Hematopoietic multipotent progenitor cell treated with erythropoietin and hydrocortisone succinate and interleukin-3 and kit ligand, for 6 days (in vitro differentiated cells): Measurements from ENCODE around the gene SACS.

Experiments used
- DNase-seq: peaks from one replicate; pipeline ENCODE4 v3.0.0-alpha.2; 2015

SACS gene

GRCh38 chr13:23433171-23434153 lies at the start of gene SACS:
TSS of gene SACS (minus strand) at chr13:23433702. CDS start at chr13:23411239, 22,463 bp downstream.
- no peak for DNase-seq

- no peak for DNase-seq
These were observed 46.8 kb upstream of the SACS start for GRCh38 chr13:23480324-23480723.

- no peak for DNase-seq
These were observed 43.6 kb upstream of the SACS start for GRCh38 chr13:23477101-23477500.

GRCh38 chr13:23473221-23473620 lies 39.7 kb upstream of the SACS start:
- DNase-seq = no peak

- DNase-seq = peak; percentile 43
These were observed 38.7 kb upstream of the SACS start for GRCh38 chr13:23472189-23472588.

GRCh38 chr13:23470790-23471614 lies 37.5 kb upstream of the SACS start:
- no peak for DNase-seq

GRCh38 chr13:23469951-23470421 lies 36.5 kb upstream of the SACS start:
- no peak for DNase-seq

- DNase-seq = no peak
These were observed 35.3 kb upstream of the SACS start for GRCh38 chr13:23468811-23469210.

- no peak for DNase-seq
These were observed 34.4 kb upstream of the SACS start for GRCh38 chr13:23467932-23468278.

GRCh38 chr13:23467048-23467931 lies 33.8 kb upstream of the SACS start:
- DNase-seq = no peak

- DNase-seq = peak; percentile 89
These were observed 32.9 kb upstream of the SACS start for GRCh38 chr13:23466144-23467002.

- no peak for DNase-seq
These were observed 30.2 kb upstream of the SACS start for GRCh38 chr13:23463661-23464060.

GRCh38 chr13:23462815-23463559 lies 29.5 kb upstream of the SACS start:
- peak; percentile 21 for DNase-seq

GRCh38 chr13:23461544-23461943 lies 28.0 kb upstream of the SACS start:
- no peak for DNase-seq

- no peak for DNase-seq
These were observed 27.4 kb upstream of the SACS start for GRCh38 chr13:23460921-23461320.

GRCh38 chr13:23460309-23460708 lies 26.8 kb upstream of the SACS start:
- DNase-seq = peak; percentile 60

- DNase-seq = no peak
These were observed 25.5 kb upstream of the SACS start for GRCh38 chr13:23458989-23459388.

- no peak for DNase-seq
These were observed 23.1 kb upstream of the SACS start for GRCh38 chr13:23456437-23457210.

GRCh38 chr13:23455401-23456185 lies 22.1 kb upstream of the SACS start:
- no peak for DNase-seq
